ENCODE measurements around the gene LRRC42.

GRCh38 chr1:53899206-53899628 is 46.9 kb upstream of the LRRC42 start:
- no peak for TF ChIP-seq USF2 (IDR thresholded peaks at IDR 0.05; ENCODE audit: borderline replicate concordance, low read depth, low read length)
- TF ChIP-seq ZNF274 (IDR thresholded peaks at IDR 0.05; ENCODE audit: insufficient read depth, insufficient read length): no peak
- no peak for TF ChIP-seq CTCF (IDR thresholded peaks at IDR 0.05 in 2 of 3, conservative IDR thresholded peaks at IDR 0.05 in 1 of 3; ENCODE audit: control insufficient read depth in 2 of 3, extremely low read depth in 1 of 3, insufficient read depth in 1 of 3, low read depth in 3 of 3, low read length in 3 of 3)
- no peak for TF ChIP-seq RBBP5 (conservative IDR thresholded peaks at IDR 0.05)
- TF ChIP-seq TAF1 (IDR thresholded peaks at IDR 0.05; ENCODE audit: borderline replicate concordance, low read depth, low read length): no peak
- no peak for TF ChIP-seq MEF2B (IDR thresholded peaks at IDR 0.05; ENCODE audit: partially characterized antibody, poor library complexity, severe bottlenecking)
- no peak for TF ChIP-seq ASH2L (IDR thresholded peaks at IDR 0.05; ENCODE audit: borderline replicate concordance, low read depth)
- TF ChIP-seq YY1 (IDR thresholded peaks at IDR 0.05; ENCODE audit: low read depth, low read length): no peak
- no peak for TF ChIP-seq SP1 (IDR thresholded peaks at IDR 0.05; ENCODE audit: low read depth, low read length)
- no peak for TF ChIP-seq STAT3 (IDR thresholded peaks at IDR 0.05; ENCODE audit: low read depth, low read length)
- TF ChIP-seq PBX3 (IDR thresholded peaks at IDR 0.05; ENCODE audit: insufficient replicate concordance, low read depth, low read length): no peak
- TF ChIP-seq ZNF207 (IDR thresholded peaks at IDR 0.05; ENCODE audit: borderline replicate concordance): no peak
- TF ChIP-seq ATF2 (IDR thresholded peaks at IDR 0.05; ENCODE audit: low read length): no peak
